HepG2 (cell line): Measurements from ENCODE around the gene C5AR1.

Source experiments
- AGO1 ChIP-seq: fragments of 200-400 bp; formaldehyde crosslinking; IDR thresholded peaks from 2 replicates; pipeline ENCODE4 v1.6.1; 2017; ENCODE audit warnings: mild to moderate bottlenecking, low read depth, low read length, moderate library complexity; ENCODE audit not compliant: poor library complexity, severe bottlenecking
- FOSL1 ChIP-seq: sonication (generic); formaldehyde crosslinking; IDR thresholded peaks from 2 replicates; pipeline ENCODE4 v1.9.0; 2021; ENCODE audit warnings: missing genetic modification reagents, borderline replicate concordance
- TF ChIP-seq, protein P1 (sequence below): sonication (generic); formaldehyde crosslinking; IDR thresholded peaks from 2 replicates; pipeline ENCODE4 v1.5.0; 2020; ENCODE audit warnings: mild to moderate bottlenecking, missing genetic modification reagents, moderate library complexity
- TF ChIP-seq, protein P2 (sequence below): sonication (generic); formaldehyde crosslinking; IDR thresholded peaks from 2 replicates; pipeline ENCODE4 v1.5.0; 2020; ENCODE audit warnings: missing genetic modification reagents, mild to moderate bottlenecking, borderline replicate concordance

DNA sequence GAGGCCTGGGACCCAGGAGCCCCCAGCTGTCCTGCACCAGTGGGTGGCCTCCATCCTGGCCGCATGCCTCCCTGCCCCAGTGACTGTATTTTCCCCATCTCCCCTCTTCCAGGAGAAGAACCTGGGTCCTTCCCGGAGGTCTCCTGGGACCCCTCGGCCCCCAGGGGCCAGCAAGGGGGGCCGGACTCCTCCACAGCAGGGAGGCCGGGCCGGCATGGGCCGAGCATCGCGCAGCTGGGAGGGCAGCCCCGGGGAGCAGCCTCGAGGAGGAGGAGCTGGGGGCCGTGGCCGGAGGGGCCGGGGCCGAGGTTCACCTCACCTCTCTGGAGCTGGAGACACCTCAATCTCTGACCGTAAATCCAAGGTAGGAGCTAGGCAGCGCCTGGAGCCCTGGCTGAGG is 49.2 kb upstream of the C5AR1 start:
- TF ChIP-seq, protein P1, sequence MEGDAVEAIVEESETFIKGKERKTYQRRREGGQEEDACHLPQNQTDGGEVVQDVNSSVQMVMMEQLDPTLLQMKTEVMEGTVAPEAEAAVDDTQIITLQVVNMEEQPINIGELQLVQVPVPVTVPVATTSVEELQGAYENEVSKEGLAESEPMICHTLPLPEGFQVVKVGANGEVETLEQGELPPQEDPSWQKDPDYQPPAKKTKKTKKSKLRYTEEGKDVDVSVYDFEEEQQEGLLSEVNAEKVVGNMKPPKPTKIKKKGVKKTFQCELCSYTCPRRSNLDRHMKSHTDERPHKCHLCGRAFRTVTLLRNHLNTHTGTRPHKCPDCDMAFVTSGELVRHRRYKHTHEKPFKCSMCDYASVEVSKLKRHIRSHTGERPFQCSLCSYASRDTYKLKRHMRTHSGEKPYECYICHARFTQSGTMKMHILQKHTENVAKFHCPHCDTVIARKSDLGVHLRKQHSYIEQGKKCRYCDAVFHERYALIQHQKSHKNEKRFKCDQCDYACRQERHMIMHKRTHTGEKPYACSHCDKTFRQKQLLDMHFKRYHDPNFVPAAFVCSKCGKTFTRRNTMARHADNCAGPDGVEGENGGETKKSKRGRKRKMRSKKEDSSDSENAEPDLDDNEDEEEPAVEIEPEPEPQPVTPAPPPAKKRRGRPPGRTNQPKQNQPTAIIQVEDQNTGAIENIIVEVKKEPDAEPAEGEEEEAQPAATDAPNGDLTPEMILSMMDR, result no peak
- TF ChIP-seq FOSL1 (CRISPR knock-in tag), result no peak
- no peak for TF ChIP-seq AGO1
- TF ChIP-seq, protein P2, sequence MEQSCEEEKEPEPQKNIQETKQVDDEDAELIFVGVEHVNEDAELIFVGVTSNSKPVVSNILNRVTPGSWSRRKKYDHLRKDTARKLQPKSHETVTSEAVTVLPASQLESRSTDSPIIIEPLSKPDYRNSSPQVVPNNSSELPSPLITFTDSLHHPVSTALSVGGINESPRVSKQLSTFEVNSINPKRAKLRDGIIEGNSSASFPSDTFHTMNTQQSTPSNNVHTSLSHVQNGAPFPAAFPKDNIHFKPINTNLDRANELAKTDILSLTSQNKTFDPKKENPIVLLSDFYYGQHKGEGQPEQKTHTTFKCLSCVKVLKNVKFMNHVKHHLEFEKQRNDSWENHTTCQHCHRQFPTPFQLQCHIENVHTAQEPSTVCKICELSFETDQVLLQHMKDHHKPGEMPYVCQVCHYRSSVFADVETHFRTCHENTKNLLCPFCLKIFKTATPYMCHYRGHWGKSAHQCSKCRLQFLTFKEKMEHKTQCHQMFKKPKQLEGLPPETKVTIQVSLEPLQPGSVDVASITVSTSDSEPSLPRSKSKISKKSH (CRISPR knock-in tag), result no peak
